ENCODE measurements around the gene LRRN3. TPM values are rescaled to one million over a fixed set of nuclear protein-coding genes. Genes with fewer than 3 reads are reported as not detected.

Gene LRRN3
- total RNA-seq, 6 donors from 2014 or later, result 0.89 to 5.4 (median 2.6) TPM; not detected in 1

DNA sequence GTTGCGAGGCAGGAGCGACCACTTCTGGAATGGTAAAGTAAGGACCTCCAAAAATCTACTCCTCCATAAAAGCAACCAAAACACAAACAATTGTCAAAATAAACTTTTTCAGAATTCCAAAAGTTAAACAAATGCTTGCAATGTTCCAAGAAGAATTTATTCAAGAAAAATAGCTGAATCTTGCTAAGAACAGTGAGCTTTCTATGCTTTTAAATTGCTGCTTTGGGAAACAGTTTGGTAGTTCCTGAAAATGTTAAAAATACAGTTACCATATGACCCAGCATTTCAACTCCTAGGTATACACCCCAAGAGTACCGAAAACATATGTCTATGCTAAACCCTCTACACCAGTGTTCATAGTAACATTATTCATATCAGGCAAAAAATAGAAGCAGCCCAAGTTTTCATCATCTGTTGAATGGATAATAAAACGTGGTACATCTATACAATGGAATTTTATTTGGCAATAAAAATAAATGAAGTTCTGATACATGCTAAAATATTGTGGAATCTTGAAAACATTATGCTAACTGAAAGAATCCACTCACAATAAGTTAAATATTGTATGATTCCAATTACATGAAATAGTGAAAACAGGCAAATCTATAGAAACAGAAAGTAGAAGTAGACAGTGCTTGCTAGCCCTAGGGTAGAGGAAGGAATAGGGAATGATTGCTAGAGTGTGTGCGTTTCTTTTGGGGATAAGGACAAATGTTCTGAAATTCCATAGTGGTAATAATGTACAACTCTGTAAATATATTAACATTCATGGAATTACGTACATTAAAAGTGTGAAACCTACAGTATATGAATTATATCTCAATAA, 57.0 kb downstream of the LRRN3 start:
- no peak for TF ChIP-seq POLR2A (IDR thresholded peaks at IDR 0.05)
- no peak for ATAC-seq (ENCODE audit: low FRiP score in 2 of 2)
- Histone ChIP-seq H3K27me3 (no peaks in the 10 kb centered on the region), H3K27ac (no peak overlapping the region), H3K4me3 (no peak overlapping the region), H3K9me3 (no peaks in the 10 kb centered on the region), H3K36me3 (no peaks in the 10 kb centered on the region), H3K4me1 (no peaks in the 10 kb centered on the region)
- 87 to 88% methylated on average over 6 of the region's 6 CpGs for WGBS, 2 donors
- no peak for DNase-seq

DNA sequence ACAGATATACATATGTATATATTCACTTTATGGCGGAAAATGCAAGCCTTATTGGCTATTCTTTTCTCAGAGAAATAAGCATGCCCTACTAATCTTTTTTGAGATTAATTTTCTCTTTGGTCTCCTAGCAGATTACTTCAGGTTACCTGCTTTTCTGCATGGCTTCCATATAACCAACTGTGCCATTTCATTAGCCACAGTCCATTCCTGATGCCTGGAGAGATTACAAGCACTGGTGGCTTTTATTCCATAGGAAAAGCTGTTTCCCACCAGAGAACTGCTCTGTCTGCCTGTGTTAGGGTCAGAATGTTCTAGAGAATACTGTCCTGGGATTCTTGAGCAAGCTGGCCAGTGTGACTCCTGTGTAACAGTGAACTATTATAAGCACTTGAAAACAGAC, 59.8 kb downstream of the LRRN3 start:
- H3K4me3 ChIP-seq, result no peak overlapping the region
- WGBS, 2 donors, result 97 to 98% methylated on average over 1 of the region's 1 CpG
- ATAC-seq (ENCODE audit: low FRiP score in 2 of 2), result no peak
- H3K4me1 ChIP-seq, result no peaks in the 10 kb centered on the region
- TF ChIP-seq EP300 (IDR thresholded peaks at IDR 0.05) (no peak), POLR2AphosphoS5 (IDR thresholded peaks at IDR 0.05) (no peak), POLR2A (IDR thresholded peaks at IDR 0.05) (no peak)
- TF ChIP-seq, protein P1, sequence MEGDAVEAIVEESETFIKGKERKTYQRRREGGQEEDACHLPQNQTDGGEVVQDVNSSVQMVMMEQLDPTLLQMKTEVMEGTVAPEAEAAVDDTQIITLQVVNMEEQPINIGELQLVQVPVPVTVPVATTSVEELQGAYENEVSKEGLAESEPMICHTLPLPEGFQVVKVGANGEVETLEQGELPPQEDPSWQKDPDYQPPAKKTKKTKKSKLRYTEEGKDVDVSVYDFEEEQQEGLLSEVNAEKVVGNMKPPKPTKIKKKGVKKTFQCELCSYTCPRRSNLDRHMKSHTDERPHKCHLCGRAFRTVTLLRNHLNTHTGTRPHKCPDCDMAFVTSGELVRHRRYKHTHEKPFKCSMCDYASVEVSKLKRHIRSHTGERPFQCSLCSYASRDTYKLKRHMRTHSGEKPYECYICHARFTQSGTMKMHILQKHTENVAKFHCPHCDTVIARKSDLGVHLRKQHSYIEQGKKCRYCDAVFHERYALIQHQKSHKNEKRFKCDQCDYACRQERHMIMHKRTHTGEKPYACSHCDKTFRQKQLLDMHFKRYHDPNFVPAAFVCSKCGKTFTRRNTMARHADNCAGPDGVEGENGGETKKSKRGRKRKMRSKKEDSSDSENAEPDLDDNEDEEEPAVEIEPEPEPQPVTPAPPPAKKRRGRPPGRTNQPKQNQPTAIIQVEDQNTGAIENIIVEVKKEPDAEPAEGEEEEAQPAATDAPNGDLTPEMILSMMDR (IDR thresholded peaks at IDR 0.05), result no peak
- no peak for DNase-seq
- no peaks in the 10 kb centered on the region for H3K27me3 ChIP-seq
- no peak overlapping the region for H3K27ac ChIP-seq
- H3K9me3 ChIP-seq, result no peaks in the 10 kb centered on the region
- no peaks in the 10 kb centered on the region for H3K36me3 ChIP-seq

DNA sequence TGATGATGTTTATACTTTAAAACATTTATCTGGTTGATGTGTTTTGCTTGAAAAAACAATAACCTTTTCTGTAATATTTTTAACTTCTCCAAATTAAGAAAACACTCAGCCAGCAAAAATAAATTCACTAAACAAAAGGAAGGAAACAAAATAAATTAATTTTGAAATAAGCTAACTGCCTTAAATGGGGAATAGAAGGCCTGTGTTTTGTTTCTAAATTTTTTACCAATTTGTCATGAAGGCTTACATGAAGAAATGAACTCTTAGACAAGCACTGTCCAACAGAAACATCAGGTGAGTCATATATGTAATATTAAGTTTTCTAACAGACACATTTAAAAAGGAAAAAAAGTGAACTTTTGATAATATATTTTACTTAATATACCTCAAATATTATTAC, 68.5 kb downstream of the LRRN3 start:
- no peaks in the 10 kb centered on the region for H3K9me3 ChIP-seq
- H3K27ac ChIP-seq, result no peak overlapping the region
- no peak for ATAC-seq (ENCODE audit: low FRiP score in 2 of 2)
- no peaks in the 10 kb centered on the region for H3K36me3 ChIP-seq
- no peak overlapping the region for H3K4me3 ChIP-seq
- H3K4me1 ChIP-seq, result no peaks in the 10 kb centered on the region
- no peak for TF ChIP-seq EP300 (IDR thresholded peaks at IDR 0.05)
- TF ChIP-seq, protein P1 (IDR thresholded peaks at IDR 0.05), result no peak
- TF ChIP-seq POLR2AphosphoS5 (IDR thresholded peaks at IDR 0.05), result no peak
- TF ChIP-seq POLR2A (IDR thresholded peaks at IDR 0.05), result no peak
- DNase-seq, result no peak
- H3K27me3 ChIP-seq, result no peaks in the 10 kb centered on the region

DNA sequence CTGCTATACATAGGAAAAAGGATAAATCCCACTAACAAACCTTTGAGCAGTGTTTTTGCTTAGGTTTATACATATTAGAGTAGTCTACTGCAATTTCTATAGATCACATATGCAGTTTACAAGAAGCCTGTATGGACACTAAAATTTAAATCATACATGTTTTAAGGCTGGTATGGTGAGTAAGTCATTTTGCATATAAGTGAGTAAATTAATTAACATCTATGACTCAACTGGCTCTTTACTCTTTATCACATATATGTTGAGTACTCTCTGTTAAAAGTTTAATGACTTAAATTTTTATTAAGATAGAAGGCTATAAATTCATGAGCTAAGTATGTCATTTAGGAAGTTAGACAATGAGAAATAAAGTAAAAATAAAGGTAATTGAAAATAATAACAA, 69.4 kb downstream of the LRRN3 start:
- Histone ChIP-seq H3K36me3 (no peaks in the 10 kb centered on the region), H3K9me3 (no peaks in the 10 kb centered on the region), H3K4me3 (no peak overlapping the region), H3K27ac (no peak overlapping the region), H3K4me1 (no peaks in the 10 kb centered on the region), H3K27me3 (no peaks in the 10 kb centered on the region)
- DNase-seq (no peak), ATAC-seq (ENCODE audit: low FRiP score in 2 of 2) (no peak)
- TF ChIP-seq, protein P1 (IDR thresholded peaks at IDR 0.05), result no peak
- TF ChIP-seq POLR2A (IDR thresholded peaks at IDR 0.05) (no peak), POLR2AphosphoS5 (IDR thresholded peaks at IDR 0.05) (no peak)

DNA sequence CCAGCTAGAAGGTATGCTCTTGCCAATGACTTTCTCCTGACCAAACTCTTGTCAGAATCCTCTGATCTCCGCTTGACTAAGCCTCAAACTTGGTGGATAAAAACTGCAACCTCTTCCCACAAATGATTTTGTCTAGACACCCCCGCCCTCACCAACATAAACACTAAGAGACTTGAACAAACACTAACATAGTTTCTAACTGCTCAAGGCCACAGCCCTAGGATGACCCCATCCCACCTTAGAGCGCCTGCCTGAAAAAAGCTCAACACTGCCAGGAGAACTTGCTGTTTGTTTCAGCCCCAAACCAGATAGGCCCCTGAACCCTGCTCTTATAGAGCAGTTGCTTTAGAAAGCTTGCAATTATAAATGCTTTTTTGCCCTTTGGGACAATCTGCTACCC, 71.8 kb downstream of the LRRN3 start:
- H3K9me3 ChIP-seq, result no peaks in the 10 kb centered on the region
- no peaks in the 10 kb centered on the region for H3K27me3 ChIP-seq
- no peaks in the 10 kb centered on the region for H3K4me1 ChIP-seq
- WGBS, 2 donors, result 92 to 95% methylated on average over 3 of the region's 3 CpGs
- no peak overlapping the region for H3K27ac ChIP-seq
- TF ChIP-seq POLR2AphosphoS5 (IDR thresholded peaks at IDR 0.05) (no peak), EP300 (IDR thresholded peaks at IDR 0.05) (no peak), POLR2A (IDR thresholded peaks at IDR 0.05) (no peak)
- TF ChIP-seq, protein P1 (IDR thresholded peaks at IDR 0.05), result no peak
- no peaks in the 10 kb centered on the region for H3K36me3 ChIP-seq
- no peak overlapping the region for H3K4me3 ChIP-seq
- DNase-seq (no peak), ATAC-seq (ENCODE audit: low FRiP score in 2 of 2) (no peak)

Data from upper lobe of left lung (tissue), 6 donors.